Esophagus muscularis mucosa (tissue), 4 donors: ENCODE data around the gene SCFD1. TPM values are rescaled to one million over a fixed set of nuclear protein-coding genes. Genes with fewer than 3 reads are reported as not detected.
"Not testable (repeated sequence)": the region's sequence is repeated elsewhere in the genome, so short reads cannot be mapped to it uniquely, and the experiment has no call there.

Source experiments
- DNase-seq: peaks from one replicate; pipeline ENCODE4 v3.0.0-alpha.2; 2017; ENCODE audit errors: extremely low spot score
- H3K27ac ChIP-seq, 4 donors: fragments of 200-600 bp; sonication (generic); replicated peaks in 1 of 4; 1 replicate in 3 of 4; 2 replicates in 1 of 4; pipeline ENCODE4 v1.5.1; 2016 to 2019; ENCODE audit warnings: mild to moderate bottlenecking in 1 of 4
- H3K27me3 ChIP-seq, 4 donors: fragments of 200-600 bp; sonication (generic); one replicate each; pipeline versions ENCODE4 v1.5.1 to v1.6.0; 2016 to 2019
- H3K36me3 ChIP-seq, 4 donors: fragments of 200-600 bp; sonication (generic); one replicate each; pipeline ENCODE4 v1.5.1; 2016 to 2019
- H3K4me1 ChIP-seq, 4 donors: fragments of 200-600 bp; sonication (generic); one replicate each; pipeline ENCODE4 v1.5.1; 2016 to 2019
- H3K4me3 ChIP-seq, 4 donors: fragments of 200-600 bp; sonication (generic); 1 replicate in 2 of 4; 2 replicates in 2 of 4; pipeline ENCODE4 v1.5.1; 2016 to 2019; ENCODE audit warnings: mild to moderate bottlenecking in 4 of 4, moderate library complexity in 1 of 4
- H3K9me3 ChIP-seq, 4 donors: fragments of 200-600 bp; sonication (generic); 1 replicate in 3 of 4; 2 replicates in 1 of 4; pipeline ENCODE4 v1.5.1; 2016 to 2019
- EP300 ChIP-seq: sonication (generic); formaldehyde crosslinking; IDR thresholded peaks from one replicate; pipeline ENCODE4 v1.6.1; 2017; ENCODE audit warnings: antibody characterized with exemption
- POLR2A ChIP-seq: fragments of 450-650 bp; IDR thresholded peaks from one replicate; pipeline ENCODE4 v1.6.1; 2017; ENCODE audit warnings: antibody characterized with exemption, moderate library complexity, mild to moderate bottlenecking, low read depth
- POLR2AphosphoS5 ChIP-seq, 2 donors: sonication (generic); formaldehyde crosslinking; IDR thresholded peaks; one replicate each; pipeline ENCODE4 v1.6.1; 2017; ENCODE audit warnings: antibody characterized with exemption in 2 of 2
- WGBS: methylation state at CpG from one replicate; pipeline ENCODE4 v1.1.5; 2018; 5-methylcytosine and 5-hydroxymethylcytosine counted together
- intact Hi-C: fragments of 100-400 bp; cut with DNase I; formaldehyde crosslinking; loops from one replicate; pipeline ENCODE4 v1.15.1; 2023
- total RNA-seq, 4 donors: library from RNA; depleted of rRNA; stranded (reverse); fragments of >200 nt; gene quantifications; one replicate each; pipeline versions ENCODE4 v1.1.0 to v1.2.1, GENCODE V29; 2016
- TF ChIP-seq, protein P1 (sequence below), 3 experiments: fragments of 200-600 bp in 2 of 3; fragments of 450-650 bp in 1 of 3; sonication (generic) in 2 of 3; IDR thresholded peaks; one replicate each; pipeline ENCODE4 v1.5.1; 2017 to 2019; ENCODE audit warnings: antibody characterized with exemption in 3 of 3, mild to moderate bottlenecking in 2 of 3, moderate library complexity in 1 of 3

Gene SCFD1
- total RNA-seq, 4 donors from 2014 or later: 29.6 to 45.7 (median 33.0) TPM

DNA sequence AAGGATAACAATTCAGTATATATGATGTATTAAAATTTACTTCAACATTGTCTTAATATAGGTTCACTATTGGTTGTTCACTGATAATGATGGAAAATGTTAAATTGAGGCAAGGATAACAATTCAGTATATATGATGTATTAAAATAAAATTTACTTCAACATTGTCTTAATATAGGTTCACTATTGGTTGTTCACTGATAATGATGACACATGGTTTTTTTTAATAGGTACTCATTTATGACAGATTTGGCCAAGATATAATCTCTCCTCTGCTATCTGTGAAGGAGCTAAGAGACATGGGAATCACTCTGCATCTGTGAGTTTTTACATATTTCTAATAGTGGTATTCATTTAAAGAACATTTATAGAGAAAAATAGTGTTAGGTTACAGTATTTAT is 8.1 kb downstream of the SCFD1 start:
- intact Hi-C loops: no loop called here
- no peak overlapping the region for H3K4me3 ChIP-seq
- H3K27me3 ChIP-seq: no peaks in the 10 kb centered on the region
- DNase-seq: no peak
- H3K36me3 ChIP-seq: peaks cover 17 to 39% (median 29%) of the 10 kb centered on the region in 4 donors
- no peak overlapping the region for H3K27ac ChIP-seq
- no peaks in the 10 kb centered on the region for H3K9me3 ChIP-seq
- TF ChIP-seq EP300: no peak
- no peak for TF ChIP-seq POLR2AphosphoS5 (IDR thresholded peaks at IDR 0.05)
- no peak for TF ChIP-seq POLR2A
- TF ChIP-seq, protein P1, sequence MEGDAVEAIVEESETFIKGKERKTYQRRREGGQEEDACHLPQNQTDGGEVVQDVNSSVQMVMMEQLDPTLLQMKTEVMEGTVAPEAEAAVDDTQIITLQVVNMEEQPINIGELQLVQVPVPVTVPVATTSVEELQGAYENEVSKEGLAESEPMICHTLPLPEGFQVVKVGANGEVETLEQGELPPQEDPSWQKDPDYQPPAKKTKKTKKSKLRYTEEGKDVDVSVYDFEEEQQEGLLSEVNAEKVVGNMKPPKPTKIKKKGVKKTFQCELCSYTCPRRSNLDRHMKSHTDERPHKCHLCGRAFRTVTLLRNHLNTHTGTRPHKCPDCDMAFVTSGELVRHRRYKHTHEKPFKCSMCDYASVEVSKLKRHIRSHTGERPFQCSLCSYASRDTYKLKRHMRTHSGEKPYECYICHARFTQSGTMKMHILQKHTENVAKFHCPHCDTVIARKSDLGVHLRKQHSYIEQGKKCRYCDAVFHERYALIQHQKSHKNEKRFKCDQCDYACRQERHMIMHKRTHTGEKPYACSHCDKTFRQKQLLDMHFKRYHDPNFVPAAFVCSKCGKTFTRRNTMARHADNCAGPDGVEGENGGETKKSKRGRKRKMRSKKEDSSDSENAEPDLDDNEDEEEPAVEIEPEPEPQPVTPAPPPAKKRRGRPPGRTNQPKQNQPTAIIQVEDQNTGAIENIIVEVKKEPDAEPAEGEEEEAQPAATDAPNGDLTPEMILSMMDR (IDR thresholded peaks at IDR 0.05): no peak
- H3K4me1 ChIP-seq: peaks cover 7 to 19% (median 15%) of the 10 kb centered on the region in 4 donors

DNA sequence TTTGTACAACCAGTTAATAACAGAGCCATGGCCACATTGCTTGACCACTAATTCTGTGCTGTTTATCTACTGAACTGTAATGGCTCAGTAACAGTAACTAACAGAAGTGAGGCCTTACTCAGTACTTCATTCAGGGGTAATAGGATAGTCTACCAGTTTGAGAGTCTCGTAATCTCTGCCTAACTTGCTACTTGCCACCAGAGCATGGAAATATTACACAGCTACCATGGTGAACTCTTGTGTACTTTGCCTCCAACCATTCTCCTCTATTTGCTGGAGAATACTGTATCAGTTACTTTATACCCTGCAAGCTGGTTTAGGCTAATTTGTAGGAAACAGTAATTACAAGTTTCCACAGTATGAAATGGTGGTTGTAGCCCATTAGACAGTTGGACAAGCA is 10.6 kb downstream of the SCFD1 start:
- no peak overlapping the region for H3K27ac ChIP-seq
- no peaks in the 10 kb centered on the region for H3K27me3 ChIP-seq
- H3K4me3 ChIP-seq: no peak overlapping the region
- peaks cover 17 to 53% (median 34%) of the 10 kb centered on the region in 4 donors for H3K36me3 ChIP-seq
- 100% methylated on average over 1 of the region's 1 CpG for WGBS
- no peak for TF ChIP-seq POLR2A
- no peak for TF ChIP-seq POLR2AphosphoS5 (IDR thresholded peaks at IDR 0.05)
- no peak for TF ChIP-seq EP300
- TF ChIP-seq, protein P1 (IDR thresholded peaks at IDR 0.05): no peak
- no peaks in the 10 kb centered on the region for H3K9me3 ChIP-seq
- no peaks in the 10 kb centered on the region for H3K4me1 ChIP-seq
- DNase-seq: no peak
- intact Hi-C loops: no loop called here

DNA sequence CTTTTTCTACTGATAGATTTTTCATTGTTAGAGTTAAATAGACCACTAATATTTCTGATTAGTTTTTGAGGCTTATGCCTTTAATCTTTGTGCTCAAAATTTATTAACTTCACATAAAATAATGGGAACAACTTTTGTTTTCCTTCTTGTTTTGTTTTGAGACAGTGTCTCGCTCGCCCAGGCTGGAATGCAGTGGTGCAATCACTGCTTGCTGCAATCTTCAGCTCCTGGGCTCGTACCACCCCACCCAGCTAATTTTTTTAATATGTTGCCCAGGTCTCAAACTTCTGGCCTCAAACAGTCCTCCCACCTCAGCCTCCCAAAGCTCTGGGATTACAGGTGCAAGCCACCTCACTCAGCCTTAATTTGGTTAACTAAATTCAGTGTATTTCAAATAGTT is 16.8 kb downstream of the SCFD1 start:
- no peaks in the 10 kb centered on the region for H3K4me1 ChIP-seq
- H3K9me3 ChIP-seq: no peaks in the 10 kb centered on the region
- no peak overlapping the region for H3K4me3 ChIP-seq
- H3K27ac ChIP-seq: no peak overlapping the region
- no peak for DNase-seq
- intact Hi-C loops: no loop called here
- WGBS: 81% methylated on average over 3 of the region's 3 CpGs
- peaks cover 8 to 85% (median 36%) of the 10 kb centered on the region in 4 donors for H3K36me3 ChIP-seq
- no peaks in the 10 kb centered on the region for H3K27me3 ChIP-seq
- no peak for TF ChIP-seq POLR2A
- TF ChIP-seq, protein P1 (IDR thresholded peaks at IDR 0.05): no peak
- no peak for TF ChIP-seq POLR2AphosphoS5 (IDR thresholded peaks at IDR 0.05)
- TF ChIP-seq EP300: no peak

DNA sequence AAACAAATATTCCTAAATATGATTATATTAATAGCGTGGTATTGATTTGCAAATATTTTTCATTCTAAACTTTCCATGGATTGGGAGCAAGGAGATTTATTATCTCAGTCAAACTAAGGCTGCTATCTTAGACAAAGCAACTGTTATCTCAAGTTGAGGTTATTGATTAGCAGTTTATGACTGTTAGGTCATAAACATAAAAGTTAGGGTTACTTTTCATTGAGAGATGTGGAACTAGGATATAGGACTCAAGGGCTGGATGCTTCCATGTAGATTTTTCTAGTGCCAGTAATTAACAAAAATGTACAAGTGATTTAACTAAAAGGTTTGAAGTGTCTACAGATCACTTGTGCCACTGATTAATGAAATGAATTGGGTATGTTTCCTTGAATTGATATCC is 19.1 kb downstream of the SCFD1 start:
- Histone ChIP-seq H3K4me3 (no peak overlapping the region), H3K27me3 (no peaks in the 10 kb centered on the region), H3K9me3 (peaks cover 0 to 12% (median 4%) of the 10 kb centered on the region in 4 donors), H3K36me3 (peaks cover 0 to 90% (median 40%) of the 10 kb centered on the region in 4 donors), H3K4me1 (no peaks in the 10 kb centered on the region), H3K27ac (no peak overlapping the region)
- WGBS: 100% methylated on average over 1 of the region's 1 CpG
- DNase-seq: no peak
- TF ChIP-seq POLR2A (no peak), POLR2AphosphoS5 (IDR thresholded peaks at IDR 0.05) (no peak), EP300 (no peak)
- TF ChIP-seq, protein P1 (IDR thresholded peaks at IDR 0.05): no peak
- intact Hi-C loops: no loop called here

DNA sequence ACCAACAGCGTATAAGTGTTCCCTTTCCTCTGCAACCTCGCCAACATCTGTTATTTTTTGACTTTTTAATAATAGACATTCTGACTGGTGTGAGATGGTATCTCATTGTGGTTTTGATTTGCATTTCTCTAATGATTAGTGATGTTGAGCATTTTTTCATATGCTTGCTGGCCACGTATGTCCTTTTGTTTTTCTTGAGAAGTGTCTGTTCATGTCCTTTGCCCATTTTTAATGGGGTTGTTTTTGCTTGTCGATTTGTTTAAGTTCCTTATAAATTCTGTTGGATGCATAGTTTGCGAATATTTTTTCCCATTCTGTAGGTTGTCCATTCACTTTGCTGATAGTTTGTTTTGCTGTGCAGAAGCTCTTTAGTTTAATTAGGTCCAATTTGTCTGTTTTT is 22.3 kb downstream of the SCFD1 start:
- DNase-seq, H3K4me3 ChIP-seq, intact Hi-C loops, H3K27ac ChIP-seq, H3K27me3 ChIP-seq, H3K4me1 ChIP-seq: not testable (repeated sequence)
- peaks cover 0 to 12% (median 4%) of the 10 kb centered on the region in 4 donors for H3K9me3 ChIP-seq
- H3K36me3 ChIP-seq: peaks cover 0 to 79% (median 34%) of the 10 kb centered on the region in 4 donors
- 96% methylated on average over 5 of the region's 5 CpGs for WGBS
